Measurements from ENCODE around the gene TBC1D14.

- TF ChIP-seq POLR2AphosphoS5 (IDR thresholded peaks at IDR 0.05; ENCODE audit: low read depth, low read length) (no peak), REST (IDR thresholded peaks at IDR 0.05; ENCODE audit: insufficient read depth in 1 of 2, low read depth in 2 of 2, low read length in 2 of 2) (no peak), TAF1 (IDR thresholded peaks at IDR 0.05; ENCODE audit: borderline replicate concordance, insufficient read depth, low read length) (no peak), SIN3A (IDR thresholded peaks at IDR 0.05; ENCODE audit: borderline replicate concordance, insufficient read depth, low read length) (no peak), FOXP2 (optimal IDR thresholded peaks at IDR 0.05; ENCODE audit: borderline replicate concordance, extremely low read depth, extremely low read length, insufficient read depth) (no peak)
Measured at GRCh38 chr4:7055111-7055989, 145.7 kb downstream of the TBC1D14 start.

Measured in PFSK-1 (cell line).